HG02623 (cell line): ENCODE measurements around the gene CPN1.

Source experiments
- ATAC-seq: cut with Tn5 transposase; IDR thresholded peaks from one replicate; pipeline ENCODE4 v1.9.1; 2021; ENCODE audit warnings: moderate library complexity; ENCODE audit not compliant: unreplicated experiment

Gene CPN1

DNA sequence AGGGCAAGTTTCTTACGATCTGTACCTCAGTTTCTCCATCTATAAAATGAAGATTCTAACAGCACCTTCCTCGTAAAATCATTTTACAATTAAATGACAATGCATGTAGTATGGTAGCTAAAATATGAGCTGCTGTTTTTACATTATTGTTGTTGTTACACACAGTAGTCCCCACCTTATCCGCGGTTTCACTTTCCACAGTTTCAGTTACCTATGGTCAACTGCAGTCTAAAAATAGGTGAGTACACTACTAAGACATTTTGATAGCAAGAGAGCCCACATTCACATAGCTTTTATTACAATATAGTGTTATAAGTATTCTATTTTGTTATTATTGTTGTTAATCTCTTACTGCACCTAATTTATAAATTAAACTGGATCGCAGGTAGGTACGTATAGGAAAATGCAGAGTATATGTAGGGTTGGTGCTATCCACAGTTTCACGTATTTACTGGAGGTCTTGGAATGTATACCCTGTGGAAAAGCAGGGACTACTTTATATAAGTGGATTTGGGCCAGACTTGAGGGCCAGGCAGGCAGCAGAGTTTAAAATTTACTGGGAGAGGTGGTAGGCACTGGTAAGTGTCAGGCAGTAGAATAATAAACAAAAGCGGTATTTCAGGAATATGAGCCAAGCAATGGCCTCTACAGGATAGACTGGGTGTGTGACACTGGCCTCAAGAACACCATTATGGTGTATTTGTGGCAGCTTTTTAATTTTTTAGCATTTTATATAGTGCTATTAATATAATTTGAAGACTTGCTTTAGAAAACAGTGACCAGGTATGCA lies 82.2 kb downstream of the CPN1 start:
- ATAC-seq, result no peak

GRCh38 chr10:99998889-99999288 lies 82.8 kb downstream of the CPN1 start:
- no peak for ATAC-seq

- ATAC-seq, result no peak
Observed at GRCh38 chr10:99996671-99997648, 84.7 kb downstream of the CPN1 start.

DNA sequence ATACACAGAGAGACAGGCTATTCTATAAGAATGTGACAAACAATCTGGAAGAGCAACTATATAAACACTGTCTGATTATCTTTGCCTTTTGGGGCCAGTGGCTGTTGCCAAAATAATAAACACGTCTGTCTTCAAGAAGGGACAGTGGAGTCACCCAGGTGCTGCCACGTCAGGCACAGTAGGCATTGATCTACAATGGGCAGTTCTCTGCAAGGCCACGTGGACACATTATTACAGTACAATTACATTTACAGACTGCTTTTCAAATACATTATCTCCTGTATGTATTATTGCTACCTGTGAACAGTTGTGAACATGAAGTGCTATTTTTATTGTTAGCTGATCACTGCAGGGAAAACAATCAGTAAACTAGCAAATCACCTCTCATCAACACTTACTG lies 86.0 kb downstream of the CPN1 start:
- no peak for ATAC-seq

- no peak for ATAC-seq
Observed at GRCh38 chr10:99995269-99995668, 86.4 kb downstream of the CPN1 start.

DNA sequence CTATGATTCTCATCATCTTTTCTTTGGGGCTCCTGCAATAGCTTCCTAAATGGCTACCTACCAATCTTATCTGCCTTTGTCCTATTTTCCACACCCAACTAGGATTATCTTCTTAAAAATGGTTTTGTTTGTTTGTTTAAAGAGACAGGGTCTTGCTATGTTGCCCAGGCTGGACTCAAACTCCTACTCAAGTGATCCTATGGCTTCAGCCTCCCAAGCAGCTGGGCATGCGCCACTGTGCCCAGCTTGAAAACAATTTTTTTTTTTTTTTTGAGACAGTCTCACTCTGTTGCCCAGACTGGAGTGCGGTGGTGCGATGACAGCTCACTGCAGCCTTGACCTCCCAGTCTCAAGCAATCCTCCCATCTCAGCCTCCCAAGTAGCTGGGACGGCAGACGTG lies 86.9 kb downstream of the CPN1 start:
- ATAC-seq, result no peak

GRCh38 chr10:99993701-99994689 lies 87.7 kb downstream of the CPN1 start:
- ATAC-seq, result no peak
